ENCODE measurements around the gene AGT.

Gene AGT

DNA sequence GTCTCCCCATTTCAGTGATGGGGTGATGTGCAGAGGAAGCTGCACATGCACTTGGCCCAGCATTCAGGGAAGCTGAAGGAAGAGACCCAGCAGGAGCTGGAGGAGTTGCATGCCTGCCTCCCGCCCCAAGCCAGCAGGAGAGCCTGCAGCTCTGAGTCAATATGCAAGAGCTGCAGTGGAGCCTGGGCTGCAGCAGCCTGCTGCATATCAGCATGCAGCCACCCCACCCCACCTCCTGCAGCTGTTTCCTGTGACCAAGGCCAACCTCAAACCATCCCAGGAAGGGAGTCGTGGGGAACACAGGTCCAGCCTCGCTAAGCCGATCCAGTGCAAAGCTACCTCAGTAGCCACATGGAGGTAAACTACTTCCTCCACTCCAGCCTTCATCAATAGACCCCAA, 18.9 kb downstream of the AGT start:
- no peak overlapping the region for H3K4me3 ChIP-seq (ENCODE audit: low read depth in 1 of 2, low read length in 2 of 2)
- no peaks in the 10 kb centered on the region for H3K9me3 ChIP-seq (ENCODE audit: control insufficient read depth in 1 of 2, low read length in 2 of 2)
- H3K36me3 ChIP-seq (ENCODE audit: control insufficient read depth in 1 of 2, insufficient read depth in 2 of 2, low read length in 2 of 2): peaks cover 23 to 35% of the 10 kb centered on the region in 2 donors
- H3K4me1 ChIP-seq (ENCODE audit: control insufficient read depth in 1 of 2, insufficient read depth in 2 of 2, low read length in 2 of 2): no peaks in the 10 kb centered on the region
- no peak overlapping the region for H3K27ac ChIP-seq (ENCODE audit: low read length)
- H3K27me3 ChIP-seq (ENCODE audit: low read depth, low read length): no peaks in the 10 kb centered on the region

DNA sequence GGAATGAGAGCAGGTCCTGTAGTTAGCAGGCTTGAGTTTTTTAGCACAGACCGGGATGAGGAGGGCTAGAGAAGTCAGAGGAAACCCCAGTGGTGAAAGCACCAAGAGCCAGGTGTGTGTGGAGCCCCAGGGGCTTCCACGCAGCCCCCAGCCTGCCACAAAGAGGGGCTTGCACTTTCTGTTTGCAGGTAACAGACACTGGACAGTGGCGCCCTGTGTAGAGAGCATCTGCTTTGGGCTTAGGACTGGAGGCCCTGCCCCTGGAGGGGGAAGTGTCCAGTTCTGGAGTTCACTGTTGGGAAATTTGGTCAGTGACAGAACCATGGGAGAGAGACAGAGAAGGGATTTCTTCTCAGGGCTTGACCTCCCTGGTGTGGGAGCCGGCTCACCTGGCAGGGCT, 19.5 kb downstream of the AGT start:
- Histone ChIP-seq H3K27me3 (ENCODE audit: low read depth, low read length) (no peaks in the 10 kb centered on the region), H3K4me1 (ENCODE audit: control insufficient read depth in 1 of 2, insufficient read depth in 2 of 2, low read length in 2 of 2) (no peaks in the 10 kb centered on the region), H3K4me3 (ENCODE audit: low read depth in 1 of 2, low read length in 2 of 2) (no peak overlapping the region), H3K9me3 (ENCODE audit: control insufficient read depth in 1 of 2, low read length in 2 of 2) (no peaks in the 10 kb centered on the region), H3K27ac (ENCODE audit: low read length) (no peak overlapping the region), H3K36me3 (ENCODE audit: control insufficient read depth in 1 of 2, insufficient read depth in 2 of 2, low read length in 2 of 2) (peaks cover 28 to 39% of the 10 kb centered on the region in 2 donors)

DNA sequence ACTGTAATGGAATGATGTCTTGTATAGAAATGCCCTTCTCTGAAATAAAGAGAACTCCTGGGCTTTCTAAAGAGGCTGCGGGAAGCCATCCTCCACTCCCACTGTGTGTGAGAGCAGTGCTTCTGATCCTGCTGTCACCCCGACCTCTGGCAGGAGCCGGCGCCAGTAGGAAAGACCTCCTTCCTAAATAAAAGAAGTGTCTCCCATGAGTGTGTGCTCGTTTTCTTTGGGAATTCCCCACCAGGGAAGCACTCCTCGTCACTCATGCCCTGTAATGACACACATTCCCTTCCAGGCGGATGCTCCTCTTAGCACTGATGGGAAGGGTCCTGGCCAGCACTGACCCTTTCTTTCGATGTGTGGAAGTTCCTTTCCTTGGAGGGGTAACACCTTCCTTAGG, 20.1 kb downstream of the AGT start:
- no peaks in the 10 kb centered on the region for H3K4me1 ChIP-seq (ENCODE audit: control insufficient read depth in 1 of 2, insufficient read depth in 2 of 2, low read length in 2 of 2)

DNA sequence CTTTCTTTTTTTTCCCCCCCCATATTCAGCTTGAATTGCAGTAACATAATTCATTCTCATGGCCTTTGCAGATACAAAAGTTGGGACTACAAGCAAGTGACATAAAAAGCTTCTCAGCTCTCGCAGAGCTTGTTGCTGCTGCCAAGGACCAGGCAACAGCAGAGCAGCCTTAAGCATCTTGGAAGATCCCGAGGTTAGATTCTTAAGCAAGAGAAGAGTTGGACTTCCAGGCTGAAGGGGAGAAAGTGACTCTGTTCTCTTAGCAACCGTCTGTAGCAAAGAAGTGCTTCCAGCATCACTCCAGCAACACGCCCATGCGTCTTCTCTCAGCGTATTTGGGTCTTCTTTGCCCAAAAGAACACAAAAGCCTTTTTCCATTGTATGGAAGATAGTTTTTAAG, 20.7 kb downstream of the AGT start:
- Histone ChIP-seq H3K36me3 (ENCODE audit: control insufficient read depth in 1 of 2, insufficient read depth in 2 of 2, low read length in 2 of 2) (peaks cover 38 to 48% of the 10 kb centered on the region in 2 donors), H3K4me1 (ENCODE audit: control insufficient read depth in 1 of 2, insufficient read depth in 2 of 2, low read length in 2 of 2) (no peaks in the 10 kb centered on the region), H3K4me3 (ENCODE audit: low read depth in 1 of 2, low read length in 2 of 2) (no peak overlapping the region), H3K27ac (ENCODE audit: low read length) (no peak overlapping the region), H3K9me3 (ENCODE audit: control insufficient read depth in 1 of 2, low read length in 2 of 2) (no peaks in the 10 kb centered on the region), H3K27me3 (ENCODE audit: low read depth, low read length) (no peaks in the 10 kb centered on the region)

More for the DNA sequence above, 20.1 kb downstream of the AGT start:
- no peaks in the 10 kb centered on the region for H3K27me3 ChIP-seq (ENCODE audit: low read depth, low read length)
- H3K4me3 ChIP-seq (ENCODE audit: low read depth in 1 of 2, low read length in 2 of 2): no peak overlapping the region
- H3K36me3 ChIP-seq (ENCODE audit: control insufficient read depth in 1 of 2, insufficient read depth in 2 of 2, low read length in 2 of 2): peaks cover 33 to 43% of the 10 kb centered on the region in 2 donors
- no peaks in the 10 kb centered on the region for H3K9me3 ChIP-seq (ENCODE audit: control insufficient read depth in 1 of 2, low read length in 2 of 2)
- no peak overlapping the region for H3K27ac ChIP-seq (ENCODE audit: low read length)

DNA sequence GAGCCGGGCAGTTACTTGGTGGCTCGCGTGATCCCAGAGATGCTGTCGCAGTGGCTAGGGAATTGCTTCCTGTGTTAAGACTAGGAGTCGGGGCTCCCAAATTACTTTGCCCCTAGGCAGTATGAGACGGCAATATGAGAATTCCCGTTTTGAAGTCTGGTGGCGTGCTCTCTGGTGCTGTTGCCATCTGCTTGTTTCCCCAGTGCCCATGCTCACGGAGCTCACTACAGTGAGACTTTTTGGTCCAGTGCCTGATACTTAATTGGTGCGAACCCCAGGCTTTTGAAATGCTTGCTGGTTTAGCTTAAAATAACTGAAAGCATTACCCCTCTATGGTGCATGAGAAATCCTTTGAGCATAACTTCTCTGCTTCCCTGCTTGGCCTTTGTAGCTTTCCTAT, 22.3 kb downstream of the AGT start:
- Histone ChIP-seq H3K27ac (ENCODE audit: low read length) (no peak overlapping the region), H3K9me3 (ENCODE audit: control insufficient read depth in 1 of 2, low read length in 2 of 2) (no peaks in the 10 kb centered on the region), H3K36me3 (ENCODE audit: control insufficient read depth in 1 of 2, insufficient read depth in 2 of 2, low read length in 2 of 2) (peaks cover 53 to 55% of the 10 kb centered on the region in 2 donors)

DNA sequence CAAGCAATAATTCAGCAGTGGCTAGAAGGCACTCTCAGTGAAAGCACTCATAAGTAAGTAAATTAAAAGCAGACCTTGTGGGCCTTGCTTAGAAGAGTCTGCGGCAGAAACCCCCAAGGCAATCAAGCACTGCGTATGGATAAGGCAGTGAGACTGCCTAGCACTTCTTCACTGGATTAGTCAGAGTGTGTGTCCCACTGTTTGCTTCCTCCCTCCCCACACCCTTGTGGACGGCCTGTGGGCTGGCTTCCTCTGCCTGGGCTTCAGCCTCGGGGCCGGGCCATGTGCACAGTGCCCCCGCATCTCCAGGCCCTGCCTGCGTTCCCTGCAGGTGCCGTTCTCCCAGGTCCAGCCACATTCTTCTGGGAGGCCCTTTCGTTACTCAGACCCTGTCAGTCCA, 23.8 kb downstream of the AGT start:
- H3K27me3 ChIP-seq (ENCODE audit: low read depth, low read length): no peaks in the 10 kb centered on the region
- no peak overlapping the region for H3K4me3 ChIP-seq (ENCODE audit: low read depth in 1 of 2, low read length in 2 of 2)
- no peaks in the 10 kb centered on the region for H3K4me1 ChIP-seq (ENCODE audit: control insufficient read depth in 1 of 2, insufficient read depth in 2 of 2, low read length in 2 of 2)
- no peak overlapping the region for H3K27ac ChIP-seq (ENCODE audit: low read length)
- no peaks in the 10 kb centered on the region for H3K9me3 ChIP-seq (ENCODE audit: control insufficient read depth in 1 of 2, low read length in 2 of 2)
- H3K36me3 ChIP-seq (ENCODE audit: control insufficient read depth in 1 of 2, insufficient read depth in 2 of 2, low read length in 2 of 2): peaks cover 63 to 66% of the 10 kb centered on the region in 2 donors

More for the DNA sequence above, 22.3 kb downstream of the AGT start:
- Histone ChIP-seq H3K27me3 (ENCODE audit: low read depth, low read length) (no peaks in the 10 kb centered on the region), H3K4me3 (ENCODE audit: low read depth in 1 of 2, low read length in 2 of 2) (no peak overlapping the region), H3K4me1 (ENCODE audit: control insufficient read depth in 1 of 2, insufficient read depth in 2 of 2, low read length in 2 of 2) (no peaks in the 10 kb centered on the region)

DNA sequence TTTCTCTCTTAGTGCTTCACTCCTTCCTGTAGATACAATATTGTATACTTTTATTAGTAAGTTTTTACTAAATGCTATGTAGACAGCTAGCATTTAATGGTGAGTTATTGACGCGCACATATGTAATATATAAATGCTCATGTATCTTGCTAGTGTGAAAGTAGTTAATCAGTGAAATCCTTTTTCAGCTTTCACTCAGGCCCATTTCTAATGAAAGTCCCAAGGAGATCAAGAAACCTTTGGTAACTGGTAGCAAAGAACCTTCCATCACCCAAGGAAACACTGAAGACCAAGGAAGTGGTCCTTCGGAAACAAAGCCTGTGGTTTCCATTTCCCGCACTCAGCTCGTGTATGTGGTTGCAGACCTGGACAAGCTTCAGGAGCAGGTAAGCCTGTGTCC, 27.2 kb downstream of the AGT start:
- peaks cover 52 to 66% of the 10 kb centered on the region in 2 donors for H3K36me3 ChIP-seq (ENCODE audit: control insufficient read depth in 1 of 2, insufficient read depth in 2 of 2, low read length in 2 of 2)
- H3K27me3 ChIP-seq (ENCODE audit: low read depth, low read length): no peaks in the 10 kb centered on the region
- H3K4me3 ChIP-seq (ENCODE audit: low read depth in 1 of 2, low read length in 2 of 2): no peak overlapping the region
- no peak overlapping the region for H3K27ac ChIP-seq (ENCODE audit: low read length)
- H3K4me1 ChIP-seq (ENCODE audit: control insufficient read depth in 1 of 2, insufficient read depth in 2 of 2, low read length in 2 of 2): peaks cover 0 to 19% of the 10 kb centered on the region in 2 donors
- no peaks in the 10 kb centered on the region for H3K9me3 ChIP-seq (ENCODE audit: control insufficient read depth in 1 of 2, low read length in 2 of 2)

DNA sequence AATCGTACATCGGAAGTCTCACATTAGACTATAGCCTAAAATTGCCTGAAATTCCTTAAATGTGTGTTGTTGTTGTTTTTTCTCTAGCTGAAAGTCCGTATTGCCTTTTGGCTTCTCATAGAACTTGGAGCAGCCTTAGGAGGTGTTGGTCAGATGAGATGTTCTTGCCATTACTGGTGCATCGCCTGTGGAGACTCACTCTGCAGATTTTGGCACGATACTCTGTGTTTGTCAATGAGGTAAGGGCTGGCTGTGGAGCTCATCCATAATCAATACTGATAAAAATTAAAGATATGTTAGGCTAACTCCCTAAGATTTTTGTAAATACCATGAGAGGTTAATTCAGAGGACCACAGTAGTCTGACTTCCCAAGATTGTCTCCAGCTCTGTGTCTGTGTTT, 28.9 kb downstream of the AGT start:
- H3K27ac ChIP-seq (ENCODE audit: low read length): no peak overlapping the region
- H3K36me3 ChIP-seq (ENCODE audit: control insufficient read depth in 1 of 2, insufficient read depth in 2 of 2, low read length in 2 of 2): peaks cover 46 to 57% of the 10 kb centered on the region in 2 donors

DNA sequence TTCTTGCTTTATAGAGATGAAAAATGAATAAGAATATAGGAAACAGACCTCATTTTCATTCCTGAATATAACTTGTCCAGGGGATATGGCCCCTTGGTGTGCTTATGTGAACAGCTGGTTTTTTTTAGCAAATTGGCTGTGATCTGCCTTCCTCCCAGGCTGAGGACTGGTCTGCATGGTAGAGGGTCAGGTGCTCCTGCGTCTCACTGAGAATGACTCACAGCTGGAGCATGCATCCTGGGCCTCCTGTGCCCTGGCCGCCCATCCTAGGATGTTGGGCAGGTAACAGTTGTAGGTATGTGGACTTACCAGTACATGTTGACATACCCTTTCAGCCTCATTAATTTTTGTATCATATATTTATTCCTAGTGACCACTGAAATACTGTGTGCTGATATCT, 29.8 kb downstream of the AGT start:
- Histone ChIP-seq H3K27ac (ENCODE audit: low read length) (no peak overlapping the region), H3K36me3 (ENCODE audit: control insufficient read depth in 1 of 2, insufficient read depth in 2 of 2, low read length in 2 of 2) (peaks cover 42 to 56% of the 10 kb centered on the region in 2 donors)

More for the DNA sequence above, 28.9 kb downstream of the AGT start:
- Histone ChIP-seq H3K9me3 (ENCODE audit: control insufficient read depth in 1 of 2, low read length in 2 of 2) (no peaks in the 10 kb centered on the region), H3K4me1 (ENCODE audit: control insufficient read depth in 1 of 2, insufficient read depth in 2 of 2, low read length in 2 of 2) (peaks cover 0 to 23% of the 10 kb centered on the region in 2 donors), H3K27me3 (ENCODE audit: low read depth, low read length) (no peaks in the 10 kb centered on the region), H3K4me3 (ENCODE audit: low read depth in 1 of 2, low read length in 2 of 2) (no peak overlapping the region)

DNA sequence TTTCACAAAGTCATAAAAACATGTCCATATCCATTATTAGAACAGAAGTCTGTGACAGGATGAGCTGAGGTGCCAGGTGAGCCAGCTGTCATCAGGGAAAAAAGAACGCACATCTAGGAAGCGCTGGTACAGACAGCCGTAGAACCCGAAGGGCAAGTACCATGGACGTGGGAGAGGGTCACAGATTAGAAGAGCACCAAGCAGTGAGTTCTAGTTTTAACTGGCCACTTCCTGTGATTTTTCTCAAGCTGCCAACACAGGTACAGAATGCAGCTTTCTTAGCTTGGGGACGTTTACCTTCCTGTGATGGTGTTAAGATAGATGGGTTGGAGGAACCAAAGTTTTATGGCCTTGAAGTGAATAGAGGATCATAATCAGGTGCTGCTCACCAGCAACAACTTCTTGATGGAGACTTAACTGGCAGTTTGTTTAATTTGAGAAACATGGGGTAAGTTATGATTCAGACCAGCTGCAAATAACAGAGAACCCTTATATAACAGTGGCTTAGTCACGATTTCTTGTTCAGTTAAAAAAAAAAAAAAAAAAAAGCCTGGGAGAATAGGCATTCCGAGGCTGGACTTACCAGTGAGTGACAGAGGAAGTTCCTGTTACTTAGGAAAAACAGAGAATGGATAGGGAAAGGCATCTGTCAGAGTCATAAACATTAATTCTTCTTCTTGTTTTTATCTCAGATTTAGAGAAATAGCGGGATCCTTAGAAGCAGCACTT, 30.9 kb downstream of the AGT start:
- H3K9me3 ChIP-seq (ENCODE audit: control insufficient read depth in 1 of 2, low read length in 2 of 2): no peaks in the 10 kb centered on the region

More for the DNA sequence above, 29.8 kb downstream of the AGT start:
- peaks cover 0 to 23% of the 10 kb centered on the region in 2 donors for H3K4me1 ChIP-seq (ENCODE audit: control insufficient read depth in 1 of 2, insufficient read depth in 2 of 2, low read length in 2 of 2)
- H3K9me3 ChIP-seq (ENCODE audit: control insufficient read depth in 1 of 2, low read length in 2 of 2): no peaks in the 10 kb centered on the region
- H3K27me3 ChIP-seq (ENCODE audit: low read depth, low read length): no peaks in the 10 kb centered on the region
- no peak overlapping the region for H3K4me3 ChIP-seq (ENCODE audit: low read depth in 1 of 2, low read length in 2 of 2)

DNA sequence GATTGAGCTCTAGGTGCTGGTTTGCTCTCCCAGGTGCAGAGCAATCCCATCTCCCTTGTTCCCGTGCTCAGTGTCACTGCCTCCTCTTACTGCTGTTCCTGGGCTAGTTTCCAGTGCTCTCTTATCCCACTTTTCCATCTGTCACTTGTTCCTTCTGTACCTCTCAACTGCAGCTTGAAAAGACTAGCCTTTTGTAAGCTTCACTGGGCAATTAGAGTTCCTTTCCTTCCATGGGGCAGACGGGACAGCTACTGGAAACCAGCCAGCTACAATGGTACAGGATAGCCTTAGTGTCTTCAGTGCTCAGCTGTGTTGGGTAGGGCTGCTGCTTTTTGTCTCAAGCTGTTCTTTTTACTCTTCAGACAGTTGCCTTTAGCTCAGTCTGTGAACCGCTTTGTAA, 31.6 kb downstream of the AGT start:
- H3K36me3 ChIP-seq (ENCODE audit: control insufficient read depth in 1 of 2, insufficient read depth in 2 of 2, low read length in 2 of 2): peaks cover 41 to 54% of the 10 kb centered on the region in 2 donors
- no peak overlapping the region for H3K4me3 ChIP-seq (ENCODE audit: low read depth in 1 of 2, low read length in 2 of 2)
- H3K27ac ChIP-seq (ENCODE audit: low read length): no peak overlapping the region
- peaks cover 0 to 23% of the 10 kb centered on the region in 2 donors for H3K4me1 ChIP-seq (ENCODE audit: control insufficient read depth in 1 of 2, insufficient read depth in 2 of 2, low read length in 2 of 2)
- H3K9me3 ChIP-seq (ENCODE audit: control insufficient read depth in 1 of 2, low read length in 2 of 2): no peaks in the 10 kb centered on the region
- H3K27me3 ChIP-seq (ENCODE audit: low read depth, low read length): no peaks in the 10 kb centered on the region

More for the DNA sequence above, 30.9 kb downstream of the AGT start:
- H3K4me3 ChIP-seq (ENCODE audit: low read depth in 1 of 2, low read length in 2 of 2): no peak overlapping the region
- H3K36me3 ChIP-seq (ENCODE audit: control insufficient read depth in 1 of 2, insufficient read depth in 2 of 2, low read length in 2 of 2): peaks cover 42 to 57% of the 10 kb centered on the region in 2 donors
- H3K27ac ChIP-seq (ENCODE audit: low read length): no peak overlapping the region
- H3K4me1 ChIP-seq (ENCODE audit: control insufficient read depth in 1 of 2, insufficient read depth in 2 of 2, low read length in 2 of 2): peaks cover 0 to 23% of the 10 kb centered on the region in 2 donors
- H3K27me3 ChIP-seq (ENCODE audit: low read depth, low read length): no peaks in the 10 kb centered on the region

DNA sequence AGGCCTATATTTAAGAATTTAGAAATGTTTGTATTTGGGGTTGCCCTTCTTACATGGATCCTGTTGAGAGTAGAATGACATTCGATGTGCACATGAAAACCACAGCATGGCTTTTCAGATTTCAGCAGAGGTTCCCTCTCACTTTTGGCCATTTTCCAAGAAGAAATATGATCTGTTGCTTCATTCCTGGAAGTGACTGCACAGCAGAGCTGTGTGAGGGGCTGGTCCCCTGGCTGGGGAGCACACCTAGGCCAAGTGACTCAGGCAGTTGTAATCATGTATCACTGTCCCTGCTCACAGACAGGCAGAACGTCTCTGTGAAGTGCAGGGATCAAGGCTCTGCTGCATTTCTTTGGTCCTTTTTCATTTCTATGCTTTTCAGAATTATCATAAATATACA, 32.3 kb downstream of the AGT start:
- no peaks in the 10 kb centered on the region for H3K9me3 ChIP-seq (ENCODE audit: control insufficient read depth in 1 of 2, low read length in 2 of 2)
- peaks cover 36 to 51% of the 10 kb centered on the region in 2 donors for H3K36me3 ChIP-seq (ENCODE audit: control insufficient read depth in 1 of 2, insufficient read depth in 2 of 2, low read length in 2 of 2)
- peaks cover 0 to 23% of the 10 kb centered on the region in 2 donors for H3K4me1 ChIP-seq (ENCODE audit: control insufficient read depth in 1 of 2, insufficient read depth in 2 of 2, low read length in 2 of 2)
- H3K4me3 ChIP-seq (ENCODE audit: low read depth in 1 of 2, low read length in 2 of 2): no peak overlapping the region
- H3K27ac ChIP-seq (ENCODE audit: low read length): no peak overlapping the region
- H3K27me3 ChIP-seq (ENCODE audit: low read depth, low read length): no peaks in the 10 kb centered on the region

Measured in muscle layer of duodenum (tissue), 2 donors.